HCT116 (cell line): ENCODE data around the gene PIEZO2.

ENCODE experiments used
- POLR2A ChIP-seq: IDR thresholded peaks from 2 replicates; pipeline ENCODE4 v1.7.0; 2011; ENCODE audit warnings: borderline replicate concordance; ENCODE audit not compliant: insufficient read depth, insufficient read length; ENCODE audit errors: extremely low read depth
- POLR2AphosphoS5 ChIP-seq: IDR thresholded peaks from 2 replicates; pipeline ENCODE4 v1.6.1; 2011; ENCODE audit warnings: mild to moderate bottlenecking, low read depth, low read length, moderate library complexity
- RAD21 ChIP-seq: IDR thresholded peaks from 2 replicates; pipeline ENCODE4 v1.6.1; 2012; ENCODE audit warnings: low read depth, mild to moderate bottlenecking
- REST ChIP-seq: IDR thresholded peaks from 2 replicates; pipeline ENCODE4 v1.6.1; 2012; ENCODE audit warnings: low read depth
- SIN3A ChIP-seq: IDR thresholded peaks from 2 replicates; pipeline ENCODE4 v1.6.1; 2012; ENCODE audit warnings: low read depth
- ZFX ChIP-seq: fragments of 450-650 bp; IDR thresholded peaks from 2 replicates; pipeline ENCODE4 v1.6.1; 2017
- TF ChIP-seq, protein P1 (sequence below), 3 experiments: fragments of 200-600 bp in 1 of 3; sonication (generic) in 1 of 3; IDR thresholded peaks in 2 of 3; conservative IDR thresholded peaks in 1 of 3; 2 replicates each; pipeline ENCODE4 v1.5.1; 2012 to 2017; ENCODE audit warnings: low read depth in 2 of 3, low read length in 2 of 3, antibody characterized with exemption in 1 of 3, borderline replicate concordance in 1 of 3, control low read depth in 1 of 3, mild to moderate bottlenecking in 1 of 3, mixed read lengths in 1 of 3, mixed run types in 1 of 3, moderate library complexity in 1 of 3; ENCODE audit not compliant: insufficient read depth in 1 of 3
- TF ChIP-seq, protein P2 (sequence below): IDR thresholded peaks from 2 replicates; pipeline ENCODE4 v1.6.1; 2012

DNA sequence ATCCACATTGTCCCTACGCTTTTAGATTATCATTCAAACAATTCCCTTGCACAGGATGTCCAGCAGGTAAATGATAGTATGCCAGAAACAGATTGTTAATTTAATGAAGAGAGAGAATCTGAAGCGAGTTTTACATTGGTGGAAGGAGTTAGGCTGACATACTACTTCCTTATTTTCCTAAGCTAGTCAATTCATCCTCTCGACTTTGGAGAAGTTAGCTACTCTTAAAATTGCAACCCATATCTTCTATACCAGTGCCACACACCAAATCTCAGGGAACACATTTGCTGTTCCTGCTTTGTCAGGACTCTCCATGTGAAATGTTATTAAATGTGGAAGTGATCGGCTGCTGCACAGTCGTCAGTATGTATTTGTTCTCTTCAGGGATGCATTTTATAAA is 374.3 kb downstream of the PIEZO2 start:
- TF ChIP-seq REST (no peak), SIN3A (no peak), POLR2AphosphoS5 (no peak), POLR2A (no peak), RAD21 (no peak), ZFX (no peak)
- TF ChIP-seq, protein P1, sequence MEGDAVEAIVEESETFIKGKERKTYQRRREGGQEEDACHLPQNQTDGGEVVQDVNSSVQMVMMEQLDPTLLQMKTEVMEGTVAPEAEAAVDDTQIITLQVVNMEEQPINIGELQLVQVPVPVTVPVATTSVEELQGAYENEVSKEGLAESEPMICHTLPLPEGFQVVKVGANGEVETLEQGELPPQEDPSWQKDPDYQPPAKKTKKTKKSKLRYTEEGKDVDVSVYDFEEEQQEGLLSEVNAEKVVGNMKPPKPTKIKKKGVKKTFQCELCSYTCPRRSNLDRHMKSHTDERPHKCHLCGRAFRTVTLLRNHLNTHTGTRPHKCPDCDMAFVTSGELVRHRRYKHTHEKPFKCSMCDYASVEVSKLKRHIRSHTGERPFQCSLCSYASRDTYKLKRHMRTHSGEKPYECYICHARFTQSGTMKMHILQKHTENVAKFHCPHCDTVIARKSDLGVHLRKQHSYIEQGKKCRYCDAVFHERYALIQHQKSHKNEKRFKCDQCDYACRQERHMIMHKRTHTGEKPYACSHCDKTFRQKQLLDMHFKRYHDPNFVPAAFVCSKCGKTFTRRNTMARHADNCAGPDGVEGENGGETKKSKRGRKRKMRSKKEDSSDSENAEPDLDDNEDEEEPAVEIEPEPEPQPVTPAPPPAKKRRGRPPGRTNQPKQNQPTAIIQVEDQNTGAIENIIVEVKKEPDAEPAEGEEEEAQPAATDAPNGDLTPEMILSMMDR (IDR thresholded peaks at IDR 0.05 in 2 of 3, conservative IDR thresholded peaks at IDR 0.05 in 1 of 3; ENCODE audit: borderline replicate concordance in 1 of 3, insufficient read depth in 1 of 3, low read depth in 2 of 3, low read length in 2 of 3): no peak
- TF ChIP-seq, protein P2, sequence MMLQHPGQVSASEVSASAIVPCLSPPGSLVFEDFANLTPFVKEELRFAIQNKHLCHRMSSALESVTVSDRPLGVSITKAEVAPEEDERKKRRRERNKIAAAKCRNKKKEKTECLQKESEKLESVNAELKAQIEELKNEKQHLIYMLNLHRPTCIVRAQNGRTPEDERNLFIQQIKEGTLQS: no peak
